HFFc6 (cell line): ENCODE results near the gene OGT. TPM values are rescaled to one million over a fixed set of nuclear protein-coding genes. Genes with fewer than 3 reads are reported as not detected.

Experiments
- DNase-seq: peaks from one replicate; pipeline ENCODE4 v3.0.0-alpha.2; 2018
- H3K27ac Mint-ChIP-seq: 2 replicates; pipeline ENCODE4 v1.8.0; 2020; ENCODE audit warnings: mild to moderate bottlenecking, mixed read lengths
- H3K27me3 Mint-ChIP-seq: 2 replicates; pipeline ENCODE4 v1.8.0; 2021; ENCODE audit warnings: mild to moderate bottlenecking, moderate library complexity, mixed read lengths; ENCODE audit not compliant: insufficient read depth
- H3K36me3 Mint-ChIP-seq: 2 replicates; pipeline ENCODE4 v1.8.0; 2021; ENCODE audit warnings: low read depth, mixed read lengths
- H3K4me1 Mint-ChIP-seq: 2 replicates; pipeline ENCODE4 v1.8.0; 2020; ENCODE audit warnings: low read depth, mixed read lengths
- H3K4me3 Mint-ChIP-seq: 2 replicates; pipeline ENCODE4 v1.8.0; 2020; ENCODE audit warnings: mild to moderate bottlenecking, moderate library complexity, mixed read lengths
- H3K9me3 Mint-ChIP-seq: 2 replicates; pipeline ENCODE4 v1.8.0; 2020; ENCODE audit warnings: mild to moderate bottlenecking, mixed read lengths
- CTCF ChIP-seq: fragments of 200-600 bp; sonication (generic); IDR thresholded peaks from 2 replicates; pipeline ENCODE4 v1.5.0; 2021; ENCODE audit warnings: antibody characterized with exemption, mild to moderate bottlenecking
- total RNA-seq, 6 experiments: library from RNA; stranded (reverse); fragmentation: NEBNext Ultra II Directional; extraction: Animal tissue kit (Norgen Biotek cat#: 25700); gene quantifications; 2 replicates in 1 of 6; 3 replicates in 5 of 6; pipeline ENCODE4 v1.2.3, GENCODE V29; 2021

Gene OGT
- total RNA-seq, 6 experiments from 2014 or later, result 52.9 to 77.5 (median 57.7) TPM

GRCh38 chrX:71534773-71535544 is 2.1 kb downstream of the OGT start:
- no peaks in the 10 kb centered on the region for H3K27me3 Mint-ChIP-seq
- H3K9me3 Mint-ChIP-seq, result no peaks in the 10 kb centered on the region
- H3K27ac Mint-ChIP-seq, result peak overlapping the region; percentile 95
- peak overlapping the region; percentile 96 for H3K4me3 Mint-ChIP-seq
- H3K36me3 Mint-ChIP-seq, result peaks cover 13% of the 10 kb centered on the region
- DNase-seq, result no peak
- H3K4me1 Mint-ChIP-seq, result peaks cover 36% of the 10 kb centered on the region
- TF ChIP-seq CTCF, result no peak

DNA sequence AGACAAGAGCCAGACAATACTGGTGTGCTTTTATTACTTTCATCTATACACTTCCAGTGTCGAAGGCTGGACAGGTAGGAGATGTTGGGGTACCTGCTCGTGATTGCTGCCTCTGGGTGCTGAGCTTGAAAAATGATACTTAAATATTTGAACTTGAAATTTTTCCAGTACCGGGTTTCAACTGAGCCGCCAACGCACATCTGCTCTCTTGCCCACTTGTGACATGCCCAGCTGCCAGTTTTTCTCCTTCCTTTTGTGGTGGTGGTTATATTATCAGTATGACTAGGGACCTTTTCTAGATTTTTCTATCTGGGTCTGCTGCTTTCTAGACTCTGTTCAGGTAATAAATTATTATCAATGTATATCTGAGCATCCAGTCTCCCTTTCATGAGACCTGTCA is 3.4 kb downstream of the OGT start:
- peak overlapping the region; percentile 96 for H3K4me3 Mint-ChIP-seq
- TF ChIP-seq CTCF, result no peak
- H3K9me3 Mint-ChIP-seq, result no peaks in the 10 kb centered on the region
- H3K36me3 Mint-ChIP-seq, result peaks cover 13% of the 10 kb centered on the region
- H3K27me3 Mint-ChIP-seq, result no peaks in the 10 kb centered on the region
- DNase-seq, result no peak
- H3K27ac Mint-ChIP-seq, result peak overlapping the region; percentile 36; the same call in 1 of the 2 replicates
- H3K4me1 Mint-ChIP-seq, result peaks cover 45% of the 10 kb centered on the region

DNA sequence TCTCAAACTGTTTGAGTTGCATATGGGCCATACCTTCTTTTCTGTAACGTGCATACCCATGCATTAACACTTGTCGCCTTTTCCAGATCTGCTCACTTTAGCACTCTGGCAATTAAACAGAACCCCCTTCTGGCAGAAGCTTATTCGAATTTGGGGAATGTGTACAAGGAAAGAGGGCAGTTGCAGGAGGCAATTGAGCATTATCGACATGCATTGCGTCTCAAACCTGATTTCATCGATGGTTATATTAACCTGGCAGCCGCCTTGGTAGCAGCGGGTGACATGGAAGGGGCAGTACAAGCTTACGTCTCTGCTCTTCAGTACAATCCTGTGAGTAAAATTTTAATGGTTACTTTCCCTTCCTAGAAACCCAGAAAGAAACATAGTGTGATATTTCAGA is 4.8 kb downstream of the OGT start:
- H3K4me1 Mint-ChIP-seq, result peaks cover 51% of the 10 kb centered on the region

DNA sequence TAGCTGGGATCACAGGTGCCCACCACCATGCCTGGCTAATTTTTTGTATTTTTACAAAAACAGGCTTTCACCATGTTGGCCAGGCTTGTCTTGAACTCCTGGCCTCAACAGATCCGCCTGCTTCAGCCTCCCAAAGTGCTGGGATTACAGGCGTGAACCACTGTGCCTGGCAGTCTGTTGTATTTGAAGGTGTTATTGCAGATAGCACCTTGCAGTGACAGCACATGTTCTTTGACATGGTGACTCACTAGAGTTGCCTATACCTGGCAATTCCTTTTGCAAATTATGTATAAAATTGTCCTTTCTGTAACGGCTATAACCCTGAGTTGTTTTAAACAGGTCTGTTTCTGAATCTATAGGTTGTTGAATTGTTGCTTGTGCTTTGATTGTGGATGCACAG is 7.9 kb downstream of the OGT start:
- no peak for TF ChIP-seq CTCF
- Mint-ChIP-seq H3K27ac (peak overlapping the region; percentile 91), H3K36me3 (peaks cover 4% of the 10 kb centered on the region; the same call in 1 of the 2 replicates), H3K4me3 (peak overlapping the region; percentile 42; the same call in 1 of the 2 replicates), H3K9me3 (no peaks in the 10 kb centered on the region), H3K27me3 (no peaks in the 10 kb centered on the region), H3K4me1 (peaks cover 73% of the 10 kb centered on the region)
- DNase-seq, result no peak

More for the DNA sequence above, 4.8 kb downstream of the OGT start:
- H3K27me3 Mint-ChIP-seq, result no peaks in the 10 kb centered on the region
- no peak for DNase-seq
- H3K27ac Mint-ChIP-seq, result no peak overlapping the region
- TF ChIP-seq CTCF, result no peak
- no peak overlapping the region for H3K4me3 Mint-ChIP-seq
- H3K9me3 Mint-ChIP-seq, result no peaks in the 10 kb centered on the region
- peaks cover 13% of the 10 kb centered on the region for H3K36me3 Mint-ChIP-seq

- H3K27me3 Mint-ChIP-seq, result no peaks in the 10 kb centered on the region
- peak; percentile 64 for DNase-seq
- no peak for TF ChIP-seq CTCF
- no peaks in the 10 kb centered on the region for H3K9me3 Mint-ChIP-seq
- peak overlapping the region; percentile 91 for H3K27ac Mint-ChIP-seq
- H3K4me1 Mint-ChIP-seq, result peaks cover 69% of the 10 kb centered on the region
- peaks cover 7% of the 10 kb centered on the region; the same call in 1 of the 2 replicates for H3K36me3 Mint-ChIP-seq
- peak overlapping the region; percentile 42 for H3K4me3 Mint-ChIP-seq
Measured at GRCh38 chrX:71541210-71542022, 8.5 kb downstream of the OGT start.
